Ascending aorta (tissue), 2 donors: ENCODE data around the gene STOML3. TPM values are rescaled to one million over a fixed set of nuclear protein-coding genes. Genes with fewer than 3 reads are reported as not detected.

Experiments
- DNase-seq, 2 donors: peaks; one replicate each; pipeline ENCODE4 v3.0.0-alpha.2; 2019; ENCODE audit warnings: low spot score in 2 of 2
- H3K27ac ChIP-seq, 2 donors: fragments of 200-600 bp; sonication (generic); one replicate each; pipeline ENCODE4 v1.5.1; 2016 to 2017; ENCODE audit warnings: mild to moderate bottlenecking in 1 of 2
- H3K27me3 ChIP-seq: fragments of 200-600 bp; sonication (generic); one replicate; pipeline ENCODE4 v1.5.1; 2017
- H3K36me3 ChIP-seq, 2 donors: fragments of 200-600 bp; sonication (generic); one replicate each; pipeline ENCODE4 v1.5.1; 2016
- H3K4me1 ChIP-seq, 2 donors: fragments of 200-600 bp; sonication (generic); one replicate each; pipeline ENCODE4 v1.5.1; 2016 to 2017; ENCODE audit warnings: mild to moderate bottlenecking in 1 of 2
- H3K4me3 ChIP-seq, 2 donors: fragments of 200-600 bp; sonication (generic); one replicate each; pipeline ENCODE4 v1.5.1; 2016 to 2017; ENCODE audit warnings: mild to moderate bottlenecking in 1 of 2
- H3K9me3 ChIP-seq, 2 donors: fragments of 200-600 bp; sonication (generic); one replicate each; pipeline ENCODE4 v1.5.1; 2016
- CTCF ChIP-seq, 3 experiments: fragments of 200-600 bp in 2 of 3; fragments of 450-650 bp in 1 of 3; sonication (generic) in 2 of 3; IDR thresholded peaks; one replicate each; pipeline ENCODE4 v1.5.1; 2016 to 2019; ENCODE audit warnings: antibody characterized with exemption in 3 of 3, mild to moderate bottlenecking in 1 of 3, moderate library complexity in 1 of 3
- intact Hi-C: fragments of 100-400 bp; cut with DNase I; formaldehyde crosslinking; loops from one replicate; pipeline ENCODE4 v1.15.1; 2023
- total RNA-seq: library from RNA; depleted of rRNA; stranded (reverse); fragments of >200 nt; gene quantifications from one replicate; pipeline ENCODE4 v1.1.0, GENCODE V29; 2016

STOML3 gene
- total RNA-seq, 1 donor from 2014 or later = not detected

GRCh38 chr13:38954844-38955243 lies 35.8 kb downstream of the STOML3 start:
- TF ChIP-seq CTCF (IDR thresholded peaks at IDR 0.05) = no peak
- Histone ChIP-seq H3K4me1 (no peaks in the 10 kb centered on the region), H3K9me3 (no peaks in the 10 kb centered on the region), H3K36me3 (no peaks in the 10 kb centered on the region), H3K27me3 (no peaks in the 10 kb centered on the region), H3K4me3 (no peak overlapping the region), H3K27ac (no peak overlapping the region)
- intact Hi-C loops = no loop called here
- no peak for DNase-seq

- intact Hi-C loops = no loop called here
- DNase-seq = no peak
- no peaks in the 10 kb centered on the region for H3K36me3 ChIP-seq
These were observed 36.3 kb downstream of the STOML3 start for GRCh38 chr13:38954291-38954690.

GRCh38 chr13:38952827-38953226 lies 37.8 kb downstream of the STOML3 start:
- Histone ChIP-seq H3K36me3 (no peaks in the 10 kb centered on the region), H3K4me3 (no peak overlapping the region), H3K4me1 (no peaks in the 10 kb centered on the region), H3K9me3 (no peaks in the 10 kb centered on the region), H3K27ac (no peak overlapping the region), H3K27me3 (no peaks in the 10 kb centered on the region)
- no peak for DNase-seq
- TF ChIP-seq CTCF (IDR thresholded peaks at IDR 0.05) = no peak
- intact Hi-C loops = no loop called here

More at GRCh38 chr13:38954291-38954690, 36.3 kb downstream of the STOML3 start:
- no peaks in the 10 kb centered on the region for H3K9me3 ChIP-seq
- H3K4me3 ChIP-seq = no peak overlapping the region
- H3K27me3 ChIP-seq = no peaks in the 10 kb centered on the region
- no peak for TF ChIP-seq CTCF (IDR thresholded peaks at IDR 0.05)
- H3K4me1 ChIP-seq = no peaks in the 10 kb centered on the region
- no peak overlapping the region for H3K27ac ChIP-seq

- Histone ChIP-seq H3K4me1 (no peaks in the 10 kb centered on the region), H3K27me3 (no peaks in the 10 kb centered on the region), H3K36me3 (no peaks in the 10 kb centered on the region), H3K9me3 (no peaks in the 10 kb centered on the region), H3K4me3 (no peak overlapping the region), H3K27ac (no peak overlapping the region)
- DNase-seq = no peak
- TF ChIP-seq CTCF (IDR thresholded peaks at IDR 0.05) = no peak
- intact Hi-C loops = no loop called here
These were observed 38.9 kb downstream of the STOML3 start for GRCh38 chr13:38951525-38952313.

GRCh38 chr13:38950987-38951386 lies 39.6 kb downstream of the STOML3 start:
- TF ChIP-seq CTCF (IDR thresholded peaks at IDR 0.05) = no peak
- H3K36me3 ChIP-seq = no peaks in the 10 kb centered on the region
- no peak overlapping the region for H3K27ac ChIP-seq
- H3K9me3 ChIP-seq = no peaks in the 10 kb centered on the region
- H3K27me3 ChIP-seq = no peaks in the 10 kb centered on the region
- intact Hi-C loops = no loop called here
- H3K4me1 ChIP-seq = no peaks in the 10 kb centered on the region
- DNase-seq = no peak
- no peak overlapping the region for H3K4me3 ChIP-seq
